HG03558 (cell line): ENCODE data around the gene SERPIND1.

Source experiments
- ATAC-seq: cut with Tn5 transposase; IDR thresholded peaks from one replicate; pipeline ENCODE4 v1.9.1; 2021; ENCODE audit warnings: moderate number of reproducible peaks; ENCODE audit not compliant: unreplicated experiment; ENCODE audit errors: extremely low read depth

SERPIND1 gene

GRCh38 chr22:20746431-20747189 lies 27.3 kb upstream of the SERPIND1 start:
- ATAC-seq: no peak

- ATAC-seq: no peak
These were observed 26.7 kb upstream of the SERPIND1 start for GRCh38 chr22:20747223-20747622.

GRCh38 chr22:20748082-20748481 lies 25.8 kb upstream of the SERPIND1 start:
- ATAC-seq: no peak

- ATAC-seq: no peak
These were observed 25.0 kb upstream of the SERPIND1 start for GRCh38 chr22:20748731-20749428.

- no peak for ATAC-seq
These were observed 24.5 kb upstream of the SERPIND1 start for GRCh38 chr22:20749453-20749852.

- no peak for ATAC-seq
These were observed 23.3 kb upstream of the SERPIND1 start for GRCh38 chr22:20750461-20751184.

GRCh38 chr22:20751185-20751851 lies 22.6 kb upstream of the SERPIND1 start:
- ATAC-seq: no peak

- no peak for ATAC-seq
These were observed 21.7 kb upstream of the SERPIND1 start for GRCh38 chr22:20752104-20752741.

GRCh38 chr22:20752873-20753272 lies 21.0 kb upstream of the SERPIND1 start:
- ATAC-seq: no peak

GRCh38 chr22:20756846-20757245 lies 17.1 kb upstream of the SERPIND1 start:
- no peak for ATAC-seq

GRCh38 chr22:20758688-20759087 lies 15.2 kb upstream of the SERPIND1 start:
- ATAC-seq: no peak

GRCh38 chr22:20760084-20760483 lies 13.8 kb upstream of the SERPIND1 start:
- ATAC-seq: no peak

GRCh38 chr22:20761536-20761935 lies 12.4 kb upstream of the SERPIND1 start:
- ATAC-seq: no peak

GRCh38 chr22:20762233-20762796 lies 11.6 kb upstream of the SERPIND1 start:
- no peak for ATAC-seq

GRCh38 chr22:20763630-20764470 lies 10.1 kb upstream of the SERPIND1 start:
- no peak for ATAC-seq

GRCh38 chr22:20764471-20764720 lies 9.5 kb upstream of the SERPIND1 start:
- no peak for ATAC-seq

GRCh38 chr22:20764729-20765128 lies 9.2 kb upstream of the SERPIND1 start:
- ATAC-seq: no peak

- no peak for ATAC-seq
These were observed 8.0 kb upstream of the SERPIND1 start for GRCh38 chr22:20765938-20766337.

GRCh38 chr22:20766530-20766929 lies 7.4 kb upstream of the SERPIND1 start:
- no peak for ATAC-seq
